H9 (cell line): ENCODE measurements around the gene CTNNAL1. TPM values are rescaled to one million over a fixed set of nuclear protein-coding genes. Genes with fewer than 3 reads are reported as not detected.

Experiments used
- DNase-seq: peaks from one replicate; pipeline ENCODE4 v3.0.0-alpha.2; 2017
- H2AFZ ChIP-seq: one replicate; pipeline ENCODE4 v1.6.1; 2013; ENCODE audit warnings: mild to moderate bottlenecking, low read length, control low read depth, moderate library complexity
- H2AK5ac ChIP-seq: 2 replicates; pipeline ENCODE4 v1.6.1; 2013; ENCODE audit warnings: low read length, control low read depth, mixed read lengths; ENCODE audit not compliant: insufficient read length
- H2BK120ac ChIP-seq: one replicate; pipeline ENCODE4 v1.6.1; 2013; ENCODE audit warnings: low read depth, mild to moderate bottlenecking, low read length, control low read depth, inconsistent platforms; ENCODE audit not compliant: poor library complexity, severe bottlenecking
- H2BK12ac ChIP-seq: 2 replicates; pipeline ENCODE4 v1.6.1; 2013; ENCODE audit warnings: low read length, control low read depth, mixed read lengths, low read depth; ENCODE audit not compliant: insufficient read length
- H2BK15ac ChIP-seq: 2 replicates; pipeline ENCODE4 v1.6.1; 2013; ENCODE audit warnings: low read depth, low read length, control low read depth
- H2BK20ac ChIP-seq: one replicate; pipeline ENCODE4 v1.6.1; 2013; ENCODE audit warnings: low read depth, mild to moderate bottlenecking, low read length, control low read depth, inconsistent platforms; ENCODE audit not compliant: poor library complexity, severe bottlenecking
- H2BK5ac ChIP-seq: 2 replicates; pipeline ENCODE4 v1.6.1; 2013; ENCODE audit warnings: low read length, control low read depth, mixed read lengths; ENCODE audit not compliant: insufficient read length
- H3K14ac ChIP-seq: 2 replicates; pipeline ENCODE4 v1.6.1; 2013; ENCODE audit warnings: low read length, control low read depth; ENCODE audit not compliant: insufficient read depth
- H3K18ac ChIP-seq: 2 replicates; pipeline ENCODE4 v1.6.1; 2013; ENCODE audit warnings: low read depth, mild to moderate bottlenecking, mixed read lengths, low read length, control low read depth; ENCODE audit not compliant: insufficient read length
- H3K23ac ChIP-seq: 2 replicates; pipeline ENCODE4 v1.6.1; 2013; ENCODE audit warnings: low read length, control low read depth, mixed read lengths, low read depth; ENCODE audit not compliant: insufficient read length
- H3K23me2 ChIP-seq: 2 replicates; pipeline ENCODE4 v1.6.1; 2013; ENCODE audit warnings: low read depth, mild to moderate bottlenecking, mixed read lengths, low read length, control low read depth; ENCODE audit not compliant: insufficient read length, poor library complexity, severe bottlenecking
- H3K27ac ChIP-seq: 2 replicates; pipeline ENCODE4 v1.5.1; 2013; ENCODE audit warnings: low read length, control low read depth, mixed read lengths, low read depth; ENCODE audit not compliant: insufficient read length
- H3K27me3 ChIP-seq: 2 replicates; pipeline ENCODE4 v1.6.1; 2013; ENCODE audit warnings: low read length, control low read depth, inconsistent platforms; ENCODE audit not compliant: insufficient read depth
- H3K4ac ChIP-seq: 2 replicates; pipeline ENCODE4 v1.6.1; 2013; ENCODE audit warnings: low read depth, mild to moderate bottlenecking, control low read depth, inconsistent platforms, low read length, moderate library complexity
- H3K4me1 ChIP-seq: 2 replicates; pipeline ENCODE4 v1.6.1; 2013; ENCODE audit warnings: low read length, control low read depth, inconsistent platforms; ENCODE audit not compliant: insufficient read depth
- H3K4me2 ChIP-seq: 2 replicates; pipeline ENCODE4 v1.6.1; 2013; ENCODE audit warnings: low read length, control low read depth, mixed read lengths; ENCODE audit not compliant: insufficient read length, insufficient read depth
- H3K56ac ChIP-seq: 2 replicates; pipeline ENCODE4 v1.6.1; 2013; ENCODE audit warnings: low read depth, mild to moderate bottlenecking, mixed read lengths, low read length, control low read depth; ENCODE audit not compliant: insufficient read length
- H3K79me1 ChIP-seq: 2 replicates; pipeline ENCODE4 v1.6.1; 2013; ENCODE audit warnings: low read depth, mild to moderate bottlenecking, moderate library complexity, low read length, control low read depth, inconsistent platforms; ENCODE audit not compliant: insufficient read depth, poor library complexity, severe bottlenecking
- H3K79me2 ChIP-seq: 2 replicates; pipeline ENCODE4 v1.6.1; 2013; ENCODE audit warnings: low read length, control low read depth, inconsistent platforms; ENCODE audit not compliant: insufficient read depth
- H3K9ac ChIP-seq: 2 replicates; pipeline ENCODE4 v1.6.1; 2013; ENCODE audit warnings: low read length, control low read depth, mixed read lengths; ENCODE audit not compliant: insufficient read length; ENCODE audit errors: extremely low read depth
- H3K9me3 ChIP-seq: one replicate; pipeline ENCODE4 v1.6.1; 2013; ENCODE audit warnings: low read depth, low read length, inconsistent platforms; ENCODE audit not compliant: control insufficient read depth
- H3T11ph ChIP-seq: one replicate; pipeline ENCODE4 v1.6.1; 2013; ENCODE audit warnings: mild to moderate bottlenecking, low read length, control low read depth, inconsistent platforms
- H4K20me1 ChIP-seq: one replicate; pipeline ENCODE4 v1.6.1; 2013; ENCODE audit not compliant: control insufficient read depth, insufficient read length, insufficient read depth
- H4K5ac ChIP-seq: 2 replicates; pipeline ENCODE4 v1.6.1; 2013; ENCODE audit warnings: low read depth, mild to moderate bottlenecking, mixed read lengths, low read length, control low read depth; ENCODE audit not compliant: insufficient read length
- H4K8ac ChIP-seq: replicated peaks from 2 replicates; pipeline ENCODE4 v1.6.1; 2013; ENCODE audit warnings: low read length, control low read depth, mixed read lengths, low read depth; ENCODE audit not compliant: insufficient read length
- H4K91ac ChIP-seq: 2 replicates; pipeline ENCODE4 v1.6.1; 2013; ENCODE audit warnings: low read depth, mild to moderate bottlenecking, moderate library complexity, mixed read lengths, low read length, control low read depth; ENCODE audit not compliant: insufficient read length
- H3K27ac Mint-ChIP-seq, 3 experiments: 2 replicates in 2 of 3; 3 replicates in 1 of 3; pipeline ENCODE4 v1.8.0; 2020 to 2021; ENCODE audit warnings: mixed read lengths in 3 of 3, mild to moderate bottlenecking in 1 of 3, moderate library complexity in 1 of 3
- H3K27me3 Mint-ChIP-seq: 2 replicates; pipeline ENCODE4 v1.8.0; 2021; ENCODE audit warnings: low read depth, mild to moderate bottlenecking, moderate library complexity, mixed read lengths
- H3K36me3 Mint-ChIP-seq, 3 experiments: 2 replicates in 2 of 3; 3 replicates in 1 of 3; pipeline ENCODE4 v1.8.0; 2020 to 2021; ENCODE audit warnings: low read depth in 3 of 3, mixed read lengths in 3 of 3; ENCODE audit not compliant: insufficient read depth in 1 of 3
- H3K4me1 Mint-ChIP-seq, 2 experiments: 2 replicates each; pipeline ENCODE4 v1.8.0; 2020; ENCODE audit warnings: mixed read lengths in 2 of 2
- H3K4me3 Mint-ChIP-seq, 2 experiments: 2 replicates in 1 of 2; 3 replicates in 1 of 2; pipeline ENCODE4 v1.8.0; 2020 to 2021; ENCODE audit warnings: mild to moderate bottlenecking in 2 of 2, mixed read lengths in 2 of 2, moderate library complexity in 1 of 2
- H3K9me3 Mint-ChIP-seq, 2 experiments: 2 replicates in 1 of 2; 3 replicates in 1 of 2; pipeline ENCODE4 v1.8.0; 2020; ENCODE audit warnings: mild to moderate bottlenecking in 2 of 2, mixed read lengths in 2 of 2, moderate library complexity in 1 of 2
- CTCF ChIP-seq: fragments of 200-600 bp; sonication (generic); conservative IDR thresholded peaks from 3 replicates; pipeline ENCODE4 v1.8.0; 2021; ENCODE audit warnings: antibody characterized with exemption, mild to moderate bottlenecking
- WGBS: extraction: QIAGEN DNeasy Blood & Tissue Kit; methylation state at CpG from one replicate; pipeline ENCODE4 v1.1.7; 2013; ENCODE audit warnings: missing lambda C conversion rate, low lambda C conversion rate, mixed read lengths; ENCODE audit not compliant: insufficient read length; ENCODE audit errors: extremely low coverage; 5-methylcytosine and 5-hydroxymethylcytosine counted together
- total RNA-seq: library from RNA; stranded (reverse); gene quantifications from 2 replicates; pipeline ENCODE4 v1.2.1, GENCODE V29; 2021

CTNNAL1 gene
- total RNA-seq, 1 experiment from 2014 or later = 52.9 TPM

DNA sequence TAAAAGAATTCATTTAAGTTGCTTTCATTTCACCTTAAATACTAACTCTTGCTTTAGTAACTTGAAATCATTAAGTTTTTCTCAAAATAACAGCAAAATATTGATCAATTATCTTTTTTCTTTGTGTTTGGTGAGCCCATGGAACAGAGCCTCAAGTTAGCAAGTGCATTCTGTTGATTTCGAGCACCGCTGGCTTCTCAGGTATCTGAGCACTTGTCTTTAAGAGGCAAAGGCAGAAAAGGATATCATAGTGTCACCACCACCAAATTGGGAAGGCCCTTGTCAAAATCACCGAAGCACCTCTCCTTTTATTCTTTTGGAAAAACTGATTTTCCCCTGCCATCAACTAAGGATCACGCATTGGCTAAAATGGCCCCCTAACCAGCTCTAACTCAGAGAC lies 17.1 kb upstream of the CTNNAL1 start:
- WGBS = no CpG with 5 or more reads among the region's 4 CpGs
- peaks cover 0 to 3% of the 10 kb centered on the region in 2 experiments; a peak in 2 of 4 replicates for H3K4me1 Mint-ChIP-seq
- Histone ChIP-seq H3K18ac (no peak overlapping the region), H3K4me1 (no peaks in the 10 kb centered on the region), H2BK120ac (no peak overlapping the region), H2AK5ac (no peak overlapping the region), H3K4ac (no peak overlapping the region), H2BK5ac (no peak overlapping the region), H3K23ac (no peak overlapping the region), H3K27me3 (no peaks in the 10 kb centered on the region), H4K8ac (no peak overlapping the region), H3K4me2 (no peak overlapping the region), H3K27ac (no peak overlapping the region), H4K5ac (no peak overlapping the region), H4K91ac (no peak overlapping the region), H2AFZ (no peak overlapping the region), H2BK15ac (no peak overlapping the region), H3T11ph (no peak overlapping the region), H3K14ac (no peak overlapping the region), H3K79me1 (no peaks in the 10 kb centered on the region), H3K79me2 (no peaks in the 10 kb centered on the region), H2BK20ac (no peak overlapping the region), H3K9me3 (no peaks in the 10 kb centered on the region), H3K9ac (no peak overlapping the region), H4K20me1 (no peaks in the 10 kb centered on the region), H2BK12ac (no peak overlapping the region), H3K23me2 (no peaks in the 10 kb centered on the region), H3K56ac (no peak overlapping the region)
- H3K36me3 Mint-ChIP-seq = peaks cover 11 to 31% (median 30%) of the 10 kb centered on the region in 3 experiments; a peak in 6 of 7 replicates
- no peaks in the 10 kb centered on the region for H3K9me3 Mint-ChIP-seq
- no peaks in the 10 kb centered on the region for H3K27me3 Mint-ChIP-seq
- DNase-seq = no peak
- TF ChIP-seq CTCF = no peak
- no peak overlapping the region for H3K4me3 Mint-ChIP-seq
- peak overlapping the region in 1 of 3 experiments; percentile 22; a peak in 2 of 7 replicates for H3K27ac Mint-ChIP-seq
